ENCODE results near the gene SLK. TPM values are rescaled to one million over a fixed set of nuclear protein-coding genes. Genes with fewer than 3 reads are reported as not detected.

SLK gene
- total and polyA plus RNA-seq, 10 of the 15 experiments (the other 5 are each of a cell fraction or from before 2014, with no cell fraction given): 2.5 to 24.2 (median 11.1) TPM

GRCh38 chr10:104077663-104078151 lies 110.8 kb downstream of the SLK start:
- no peaks in the 10 kb centered on the region for H3K79me2 ChIP-seq (ENCODE audit: control insufficient read depth, insufficient read depth, low read length)
- no peak overlapping the region for H3K27ac ChIP-seq (ENCODE audit: control insufficient read depth, insufficient read depth)
- H4K20me1 ChIP-seq (ENCODE audit: control insufficient read depth, insufficient read depth): no peaks in the 10 kb centered on the region
- ChIA-PET RAD21 (ENCODE audit: unreplicated experiment) (no interaction called here), SMC1A (ENCODE audit: uncharacterized antibody, unreplicated experiment) (interaction anchor here (1.0 to 3.9 kb wide), 5 partner anchors 10 to 88 kb away, joined by 3 to 12 read pairs (median 6); partner anchors contain the start of gene SFR1), CTCF (interaction anchor here (0.9 to 1.5 kb wide), 5 partner anchors 9 to 62 kb away, joined by 3 to 4 read pairs (median 3); no protein-coding TSS in a partner anchor), POLR2A (no interaction called here)
- no peaks in the 10 kb centered on the region for H3K36me3 ChIP-seq (ENCODE audit: control insufficient read depth in 2 of 2, insufficient read depth in 2 of 2, low read length in 1 of 2)
- H3K4me1 ChIP-seq (ENCODE audit: control insufficient read depth, insufficient read depth, low read length): no peaks in the 10 kb centered on the region
- FAIRE-seq (no peak), ATAC-seq (no peak), DNase-seq (ENCODE audit: low read depth, low spot score) (no peak)
- in situ Hi-C loops (cut with MboI): loop anchor here (5.0 kb wide), 1 partner anchor 185 kb away; no protein-coding TSS in a partner anchor
- H3K9me3 ChIP-seq (replicated peaks; ENCODE audit: control insufficient read depth, insufficient read depth, low read length): no peaks in the 10 kb centered on the region
- no peak overlapping the region for H3K4me3 ChIP-seq
- BruUV-seq (replicated peaks): no TSS peak
- no peak overlapping the region for H3K9ac ChIP-seq (ENCODE audit: control insufficient read depth, insufficient read depth, low read length)
- no peak overlapping the region for H2AFZ ChIP-seq (ENCODE audit: control insufficient read depth, low read depth, low read length)
- TF ChIP-seq CBX3 (IDR thresholded peaks at IDR 0.05; ENCODE audit: borderline replicate concordance, low read depth) (no peak), SUPT20H (IDR thresholded peaks at IDR 0.05; ENCODE audit: borderline replicate concordance, control insufficient read depth, low read depth, low read length) (no peak), IKZF2 (IDR thresholded peaks at IDR 0.05) (no peak), PKNOX1 (IDR thresholded peaks at IDR 0.05) (no peak), CEBPB (IDR thresholded peaks at IDR 0.05; ENCODE audit: borderline replicate concordance in 1 of 2, low read depth in 2 of 2, low read length in 2 of 2) (no peak), ASH2L (IDR thresholded peaks at IDR 0.05; ENCODE audit: borderline replicate concordance, low read depth) (no peak), STAT3 (IDR thresholded peaks at IDR 0.05; ENCODE audit: low read depth, low read length) (no peak), MEF2B (IDR thresholded peaks at IDR 0.05; ENCODE audit: partially characterized antibody, poor library complexity, severe bottlenecking) (no peak), NFYA (IDR thresholded peaks at IDR 0.05; ENCODE audit: borderline replicate concordance, low read depth, low read length) (no peak)
- TF ChIP-seq, protein P1, sequence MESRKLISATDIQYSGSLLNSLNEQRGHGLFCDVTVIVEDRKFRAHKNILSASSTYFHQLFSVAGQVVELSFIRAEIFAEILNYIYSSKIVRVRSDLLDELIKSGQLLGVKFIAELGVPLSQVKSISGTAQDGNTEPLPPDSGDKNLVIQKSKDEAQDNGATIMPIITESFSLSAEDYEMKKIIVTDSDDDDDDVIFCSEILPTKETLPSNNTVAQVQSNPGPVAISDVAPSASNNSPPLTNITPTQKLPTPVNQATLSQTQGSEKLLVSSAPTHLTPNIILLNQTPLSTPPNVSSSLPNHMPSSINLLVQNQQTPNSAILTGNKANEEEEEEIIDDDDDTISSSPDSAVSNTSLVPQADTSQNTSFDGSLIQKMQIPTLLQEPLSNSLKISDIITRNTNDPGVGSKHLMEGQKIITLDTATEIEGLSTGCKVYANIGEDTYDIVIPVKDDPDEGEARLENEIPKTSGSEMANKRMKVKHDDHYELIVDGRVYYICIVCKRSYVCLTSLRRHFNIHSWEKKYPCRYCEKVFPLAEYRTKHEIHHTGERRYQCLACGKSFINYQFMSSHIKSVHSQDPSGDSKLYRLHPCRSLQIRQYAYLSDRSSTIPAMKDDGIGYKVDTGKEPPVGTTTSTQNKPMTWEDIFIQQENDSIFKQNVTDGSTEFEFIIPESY (IDR thresholded peaks at IDR 0.05): no peak
- TF ChIP-seq, protein P2, sequence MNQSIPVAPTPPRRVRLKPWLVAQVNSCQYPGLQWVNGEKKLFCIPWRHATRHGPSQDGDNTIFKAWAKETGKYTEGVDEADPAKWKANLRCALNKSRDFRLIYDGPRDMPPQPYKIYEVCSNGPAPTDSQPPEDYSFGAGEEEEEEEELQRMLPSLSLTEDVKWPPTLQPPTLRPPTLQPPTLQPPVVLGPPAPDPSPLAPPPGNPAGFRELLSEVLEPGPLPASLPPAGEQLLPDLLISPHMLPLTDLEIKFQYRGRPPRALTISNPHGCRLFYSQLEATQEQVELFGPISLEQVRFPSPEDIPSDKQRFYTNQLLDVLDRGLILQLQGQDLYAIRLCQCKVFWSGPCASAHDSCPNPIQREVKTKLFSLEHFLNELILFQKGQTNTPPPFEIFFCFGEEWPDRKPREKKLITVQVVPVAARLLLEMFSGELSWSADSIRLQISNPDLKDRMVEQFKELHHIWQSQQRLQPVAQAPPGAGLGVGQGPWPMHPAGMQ (IDR thresholded peaks at IDR 0.05; ENCODE audit: borderline replicate concordance): no peak
- 12% methylated on average over 5 of the region's 5 CpGs for WGBS (ENCODE audit: insufficient coverage, insufficient replicate concordance, low lambda C conversion rate, missing lambda C conversion rate)
- H3K27me3 ChIP-seq (replicated peaks in 1 of 2; ENCODE audit: control insufficient read depth in 2 of 2, insufficient read depth in 2 of 2, low read length in 1 of 2): no peaks in the 10 kb centered on the region
- intact Hi-C loops (cut with micrococcal nuclease; ENCODE audit: unreplicated experiment): no loop called here
- no peak overlapping the region for H3K4me2 ChIP-seq (ENCODE audit: control insufficient read depth, insufficient read depth)

Measured in GM12878 (cell line).